GM19397 (cell line): ENCODE measurements around the gene PCLAF.
A peak's percentile ranks its signal among the peaks of the same experiment; 100 is the strongest.
"Not testable (repeated sequence)": the region's sequence is repeated elsewhere in the genome, so short reads cannot be mapped to it uniquely, and the experiment has no call there.

ENCODE experiments used
- ATAC-seq: cut with Tn5 transposase; IDR thresholded peaks from one replicate; pipeline ENCODE4 v1.9.1; 2021; ENCODE audit warnings: mild to moderate bottlenecking, moderate library complexity; ENCODE audit not compliant: unreplicated experiment

The PCLAF gene, protein sequence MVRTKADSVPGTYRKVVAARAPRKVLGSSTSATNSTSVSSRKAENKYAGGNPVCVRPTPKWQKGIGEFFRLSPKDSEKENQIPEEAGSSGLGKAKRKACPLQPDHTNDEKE

DNA sequence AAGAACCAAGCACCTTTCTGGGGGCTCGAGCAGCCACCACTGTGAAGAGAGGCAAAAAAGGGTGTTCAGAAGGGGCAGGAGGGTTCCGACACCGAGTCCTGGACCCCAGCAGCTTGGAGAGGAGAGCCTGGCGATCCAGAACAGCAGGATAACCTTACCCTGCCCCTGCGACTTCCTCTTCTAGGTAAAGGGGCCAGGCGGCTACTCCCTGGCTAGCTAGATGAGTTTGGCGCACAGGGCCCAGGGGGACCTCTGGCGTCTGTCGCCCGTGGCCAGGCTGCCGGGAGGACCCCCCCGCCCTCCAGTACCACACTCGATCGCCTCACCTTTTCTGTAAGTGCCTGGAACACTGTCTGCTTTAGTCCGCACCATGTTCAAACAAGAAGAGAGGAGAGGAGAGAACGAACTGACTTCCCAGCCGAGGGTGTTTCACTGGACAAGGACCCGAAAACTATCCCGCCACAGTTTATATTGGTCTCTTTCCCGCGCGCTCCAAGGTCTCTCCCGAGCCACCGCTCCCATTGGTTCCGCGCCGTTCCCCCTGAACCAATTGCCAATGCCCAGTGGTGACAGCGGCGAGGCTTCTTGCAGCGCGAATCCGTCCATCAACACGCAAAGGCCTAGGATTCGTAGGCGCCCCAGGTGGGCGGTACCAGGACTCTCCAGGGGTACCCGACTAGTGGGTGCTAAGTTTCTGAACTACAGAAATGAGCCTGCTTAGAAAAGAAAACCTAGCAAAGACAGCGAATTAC is at the start of gene PCLAF:
TSS of gene PCLAF (minus strand) at position 442 of the 752 bp plus-strand sequence. CDS start at position 372, 70 bp downstream.
- peak; percentile 94 for ATAC-seq

DNA sequence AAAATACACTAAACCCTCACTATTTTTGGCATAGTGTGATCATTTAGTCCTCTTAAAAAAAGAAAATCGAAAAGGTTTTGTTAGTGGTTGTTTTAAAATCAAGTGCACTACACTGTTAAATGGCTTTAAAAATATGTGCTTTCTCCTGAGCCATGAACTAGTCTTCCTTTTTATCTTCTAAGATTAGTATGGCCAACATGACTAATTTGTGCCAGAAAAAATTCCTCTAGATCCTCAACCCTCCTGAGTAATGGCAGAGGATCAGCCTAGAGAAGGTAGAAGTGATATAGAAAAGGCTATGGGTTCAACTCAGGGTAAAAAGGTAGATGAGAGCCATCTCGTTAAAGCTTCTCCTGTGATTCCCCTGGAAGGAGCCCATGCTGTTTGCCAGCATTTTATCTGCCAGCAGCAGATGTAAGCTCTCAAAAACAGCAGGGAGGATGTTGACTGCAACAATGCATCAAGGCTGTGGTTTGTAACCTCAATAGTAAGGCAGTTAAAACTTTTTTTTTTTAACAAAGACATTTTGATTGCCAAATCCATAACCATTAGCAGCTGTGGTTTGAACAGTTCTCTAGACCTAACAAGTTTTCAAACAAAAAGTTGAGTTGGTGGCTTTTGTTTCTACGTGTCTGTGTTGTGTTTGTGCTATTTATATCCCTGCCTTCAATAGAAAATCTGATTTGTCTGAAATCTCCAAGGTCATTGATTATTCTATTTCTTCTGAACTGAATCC is 48.9 kb upstream of the PCLAF start:
- ATAC-seq, result no peak

DNA sequence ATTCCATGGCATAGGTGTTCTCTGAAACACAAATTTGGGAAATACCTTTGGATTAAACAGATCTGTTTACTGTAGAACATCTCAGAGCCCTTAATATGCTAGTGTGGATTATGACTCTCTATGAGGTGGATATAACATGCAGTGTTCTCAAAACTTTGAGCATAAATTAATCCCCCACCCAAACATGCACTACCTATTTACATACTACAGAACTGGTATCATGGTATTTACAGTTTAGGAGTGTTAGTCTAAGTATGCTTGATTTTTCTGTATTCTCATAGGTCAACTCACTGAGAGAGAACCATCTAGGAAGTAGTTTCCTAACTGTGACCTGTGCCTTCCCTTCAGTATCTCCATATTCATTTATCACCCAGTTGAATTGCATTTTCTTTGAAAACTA is 48.2 kb upstream of the PCLAF start:
- no peak for ATAC-seq

DNA sequence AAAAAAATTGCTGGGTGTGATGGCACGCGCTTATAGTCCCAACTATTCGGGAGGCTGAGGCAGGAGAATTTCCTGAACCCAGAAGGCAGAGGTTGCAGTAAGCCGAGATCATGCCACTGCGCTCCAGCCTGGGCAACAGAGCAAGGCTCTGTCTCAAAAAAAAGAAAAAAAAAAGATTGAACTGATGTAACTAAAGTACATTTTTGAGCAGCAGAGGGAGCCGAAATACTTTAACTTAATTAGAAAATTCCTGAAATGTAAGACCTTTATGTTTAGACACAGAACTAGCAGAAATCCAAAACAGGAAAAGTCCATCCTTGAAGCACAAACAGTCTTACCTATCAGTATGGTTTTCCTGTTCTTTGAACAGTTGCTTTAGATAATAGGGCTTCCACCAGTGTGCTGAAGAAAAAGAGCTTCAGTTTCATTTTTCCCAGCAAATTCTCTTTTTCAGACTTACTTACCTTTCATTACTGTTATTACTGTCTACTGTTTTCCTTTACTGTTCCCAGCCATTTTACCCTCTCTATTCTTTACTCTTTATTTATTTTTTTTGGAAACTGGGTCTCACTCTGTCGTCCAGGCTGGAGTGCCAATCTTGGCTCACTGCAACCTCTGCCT is 45.7 kb upstream of the PCLAF start:
- ATAC-seq, result no peak

DNA sequence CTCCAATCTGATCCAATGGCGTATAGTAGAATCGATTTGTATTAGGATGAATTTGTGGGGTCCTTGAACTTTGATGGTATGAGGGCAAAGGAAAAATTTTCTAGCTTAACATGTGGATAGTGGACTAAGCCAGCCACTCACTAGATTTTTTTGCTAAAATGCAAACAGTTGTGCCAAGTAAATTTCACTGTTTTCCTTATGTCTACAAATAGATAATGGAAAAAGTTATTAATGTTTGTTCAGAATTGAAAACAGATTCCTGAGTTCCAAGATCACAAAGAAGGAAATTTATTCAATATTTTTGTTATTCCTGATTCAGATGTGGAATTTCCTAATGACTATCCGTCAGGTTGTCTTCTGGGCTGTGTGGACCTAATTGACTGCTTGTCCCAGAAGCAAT is 44.0 kb upstream of the PCLAF start:
- no peak for ATAC-seq

DNA sequence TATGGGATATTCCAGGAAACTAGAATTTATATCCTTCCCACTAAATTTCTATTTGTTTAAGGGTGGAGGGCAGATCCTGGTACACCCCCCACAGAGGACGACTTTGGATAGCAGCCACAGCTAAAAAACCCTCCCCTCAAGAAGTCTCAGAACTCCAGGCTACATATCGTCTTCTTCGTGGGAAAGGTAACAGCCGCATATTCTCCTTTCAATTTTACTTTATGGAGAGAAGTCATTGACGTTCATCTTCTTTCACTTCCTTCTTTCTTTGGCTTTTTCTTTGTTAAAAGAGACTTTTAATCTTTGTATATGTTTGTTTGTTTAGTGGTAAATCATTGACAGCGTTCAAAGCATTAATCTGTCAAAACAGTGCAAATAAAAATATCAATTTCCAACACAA is 42.7 kb upstream of the PCLAF start:
- no peak for ATAC-seq

DNA sequence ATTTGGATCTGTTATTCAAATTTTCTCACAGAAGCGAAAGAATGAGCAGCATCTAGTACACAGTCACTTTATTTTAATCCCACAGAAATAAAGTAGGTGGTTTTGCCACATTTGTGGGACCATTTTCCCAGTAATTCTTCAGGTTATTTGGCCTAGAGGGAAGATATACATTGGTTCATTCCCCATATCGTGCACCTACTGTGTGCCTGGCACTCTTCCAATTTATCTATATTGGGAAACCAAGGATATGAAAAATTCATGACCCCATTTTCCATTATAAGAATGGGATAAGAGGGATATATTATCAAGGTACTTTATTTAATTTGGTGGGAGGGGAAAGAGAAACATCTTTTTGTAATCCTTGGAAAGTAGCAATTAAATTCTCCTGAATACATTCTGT is 41.5 kb upstream of the PCLAF start:
- no peak for ATAC-seq

DNA sequence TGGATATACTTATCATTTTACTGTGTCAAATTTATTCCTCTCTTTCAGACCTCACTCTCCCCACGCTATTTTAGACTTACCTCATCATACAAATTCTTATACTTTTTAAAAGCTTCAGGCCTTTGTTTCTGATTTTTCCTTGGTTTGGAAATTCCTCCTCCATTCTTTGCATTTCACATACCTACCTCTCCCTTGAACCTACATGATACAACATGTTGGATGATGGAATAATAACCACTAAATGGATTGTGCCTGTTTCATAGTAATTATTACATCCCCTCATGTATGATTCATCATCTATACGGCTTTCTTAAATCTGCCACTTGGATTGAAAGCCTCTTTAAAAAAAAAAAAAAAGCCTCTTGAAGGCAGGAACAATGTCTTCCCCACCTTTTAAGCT is 31.0 kb upstream of the PCLAF start:
- no peak for ATAC-seq

DNA sequence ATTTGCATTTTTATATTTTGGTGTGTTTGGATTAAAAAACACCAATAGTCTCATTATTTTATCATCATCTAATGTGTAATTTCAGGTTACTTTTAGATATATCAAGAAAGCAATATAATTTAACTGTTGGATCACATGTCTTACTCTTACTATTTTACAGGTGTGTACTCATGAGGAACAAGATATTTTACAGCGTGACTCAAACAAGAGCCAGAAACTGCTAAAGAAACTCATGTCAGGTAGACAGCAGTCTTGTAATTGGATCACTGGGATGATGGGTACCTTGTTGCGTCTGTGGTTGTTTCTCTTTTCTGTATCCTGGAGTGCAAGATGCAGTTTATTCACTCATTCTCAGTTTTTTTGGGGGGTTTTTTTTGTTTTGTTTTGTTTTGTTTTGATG is 19.3 kb upstream of the PCLAF start:
- no peak for ATAC-seq

DNA sequence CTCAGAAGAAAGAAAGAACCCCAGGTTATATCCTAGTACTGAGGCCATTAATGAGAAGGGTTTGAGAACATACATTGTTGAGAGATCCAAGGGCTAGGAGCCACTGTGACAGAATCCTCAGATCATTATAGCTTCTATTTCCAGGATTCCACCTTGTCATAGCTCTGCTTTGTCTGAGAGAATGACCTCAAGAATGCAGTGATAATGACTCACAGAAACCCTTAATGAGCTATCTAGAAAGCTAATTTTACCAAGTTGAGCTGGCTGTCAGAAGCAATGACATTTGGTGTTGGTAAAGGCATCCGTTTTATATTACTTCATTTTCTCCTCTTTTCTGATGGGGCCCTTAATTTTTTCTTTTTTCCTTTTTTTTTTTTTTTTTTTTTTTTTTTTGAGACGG is 17.3 kb upstream of the PCLAF start:
- no peak for ATAC-seq

DNA sequence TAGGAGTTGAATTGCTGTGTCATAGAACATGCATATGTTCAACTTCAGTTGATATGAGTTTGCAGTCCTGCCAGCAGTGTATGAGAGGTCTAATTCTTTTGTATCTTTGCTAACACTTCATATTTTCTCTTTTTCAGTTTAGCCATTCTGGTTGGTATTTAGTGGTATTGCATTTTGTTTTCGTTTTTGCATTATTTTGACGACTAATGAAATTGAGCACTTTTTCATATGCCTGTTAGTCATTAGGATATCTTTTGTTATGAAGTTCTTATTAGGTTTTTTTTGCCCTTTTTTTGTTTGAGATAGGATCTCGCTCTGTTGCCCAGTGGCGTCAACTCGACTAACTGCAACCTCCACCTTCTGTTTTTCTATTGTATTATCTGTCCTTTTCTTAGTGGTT is 15.5 kb upstream of the PCLAF start:
- no peak for ATAC-seq

DNA sequence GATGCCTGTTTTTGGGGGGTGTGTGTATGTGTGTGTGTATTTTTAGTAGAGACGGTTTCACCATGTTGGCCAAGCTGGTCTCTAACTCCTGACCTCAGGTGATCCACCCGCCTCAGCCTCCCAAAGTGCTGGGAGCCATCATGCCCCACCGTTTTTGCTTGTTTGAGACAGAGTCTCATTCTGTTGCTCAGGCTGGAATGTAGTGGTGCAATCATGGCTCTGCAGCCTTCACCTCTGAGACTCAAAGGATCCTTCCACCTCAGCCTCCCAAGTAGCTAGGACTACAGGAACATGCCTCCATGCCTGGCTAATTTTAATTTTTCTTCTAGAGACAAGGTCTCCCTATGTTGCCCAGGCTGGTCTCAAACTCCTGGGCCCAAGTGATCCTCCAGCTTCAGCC is 11.2 kb upstream of the PCLAF start:
- ATAC-seq, result not testable (repeated sequence)

DNA sequence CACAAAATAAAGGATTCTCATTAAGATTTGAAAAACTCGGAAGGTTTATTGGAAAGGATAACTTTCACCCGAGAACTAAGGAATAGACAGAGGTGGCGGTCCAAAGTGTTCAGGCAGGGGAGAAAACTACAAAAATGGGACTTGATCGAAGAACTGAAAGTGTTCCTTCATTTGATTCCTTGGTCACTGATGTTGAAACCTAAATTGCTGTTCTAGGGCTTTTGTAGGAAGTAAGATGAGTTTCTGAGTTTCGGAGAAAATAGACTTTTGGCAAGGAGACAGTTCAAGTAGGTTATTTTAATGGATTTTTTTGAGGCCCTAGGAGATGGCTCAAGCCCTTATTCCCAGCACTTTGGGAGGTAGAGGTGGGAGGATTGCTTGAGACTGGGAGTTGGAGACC is 7.8 kb upstream of the PCLAF start:
- no peak for ATAC-seq

DNA sequence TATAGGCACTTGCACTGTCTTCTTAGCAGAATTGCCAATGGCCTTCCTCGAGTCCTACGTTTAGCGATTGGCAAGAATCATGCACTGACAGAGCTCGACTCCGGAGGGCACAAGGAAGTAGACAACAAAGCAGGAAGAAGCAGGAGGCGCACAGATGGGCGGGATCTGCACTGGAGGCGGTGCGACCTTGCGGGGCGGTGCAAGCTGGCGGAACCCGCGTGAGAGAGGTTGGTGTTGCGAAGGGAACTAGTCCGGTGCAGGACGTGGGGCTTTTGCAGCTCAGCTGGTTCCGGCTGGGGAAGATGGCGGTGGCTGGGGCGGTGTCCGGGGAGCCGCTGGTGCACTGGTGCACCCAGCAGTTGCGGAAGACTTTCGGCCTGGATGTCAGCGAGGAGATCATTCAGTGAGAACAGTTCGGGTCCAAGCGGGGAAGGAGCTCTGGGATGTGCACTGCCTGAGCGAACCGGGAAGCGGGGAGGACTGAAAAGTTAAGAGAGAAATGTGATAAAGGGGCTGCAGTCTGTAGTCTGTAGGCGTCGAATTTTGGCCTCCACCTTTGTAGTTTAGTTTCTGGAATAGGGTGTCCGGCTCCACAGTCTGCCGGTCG is 6.4 kb upstream of the PCLAF start, which contains the start of gene TRIP4:
TSS of gene TRIP4 (plus strand) at position 275 of the 607 bp plus-strand sequence. CDS start at position 303, 28 bp downstream.
- ATAC-seq, result peak; percentile 99

DNA sequence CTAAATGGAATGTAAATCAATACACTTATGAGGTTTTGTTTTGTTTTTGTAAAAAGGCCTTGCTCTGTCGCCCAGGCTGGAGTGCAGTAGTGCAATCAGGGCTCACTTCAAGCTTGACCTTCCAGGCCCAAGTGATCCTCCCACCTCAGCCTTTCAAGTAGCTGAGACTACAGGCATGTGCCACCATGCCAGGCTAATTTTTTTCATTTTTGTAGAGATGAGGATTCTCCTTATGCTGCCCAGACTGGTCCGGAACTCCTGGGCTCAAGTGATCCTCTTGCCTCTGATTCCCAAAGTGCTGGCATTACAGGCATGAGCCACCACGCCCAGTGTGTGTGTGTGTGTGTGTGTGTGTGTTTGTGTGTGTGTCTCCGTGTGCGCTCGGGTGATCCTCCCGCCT is 5.0 kb upstream of the PCLAF start:
- ATAC-seq, result no peak

DNA sequence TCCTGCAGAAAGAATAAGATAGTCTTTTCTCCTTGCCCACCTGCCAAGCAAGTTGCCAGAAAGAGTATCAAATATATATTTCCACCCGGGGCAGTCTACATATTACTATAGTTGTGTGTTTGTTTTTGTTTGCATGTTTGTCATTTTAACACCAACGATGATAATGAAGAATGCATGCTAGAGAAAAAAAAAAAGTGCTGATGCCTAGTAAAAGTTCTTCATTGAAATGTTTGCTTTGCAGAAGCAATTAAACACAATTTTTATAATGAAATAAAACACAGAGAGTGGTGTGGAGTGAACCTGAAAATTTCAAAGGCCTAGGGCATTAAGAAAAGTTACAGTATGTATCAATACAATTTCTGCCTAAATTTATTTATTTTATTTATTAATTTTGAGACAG is 2.5 kb upstream of the PCLAF start:
- ATAC-seq, result no peak

DNA sequence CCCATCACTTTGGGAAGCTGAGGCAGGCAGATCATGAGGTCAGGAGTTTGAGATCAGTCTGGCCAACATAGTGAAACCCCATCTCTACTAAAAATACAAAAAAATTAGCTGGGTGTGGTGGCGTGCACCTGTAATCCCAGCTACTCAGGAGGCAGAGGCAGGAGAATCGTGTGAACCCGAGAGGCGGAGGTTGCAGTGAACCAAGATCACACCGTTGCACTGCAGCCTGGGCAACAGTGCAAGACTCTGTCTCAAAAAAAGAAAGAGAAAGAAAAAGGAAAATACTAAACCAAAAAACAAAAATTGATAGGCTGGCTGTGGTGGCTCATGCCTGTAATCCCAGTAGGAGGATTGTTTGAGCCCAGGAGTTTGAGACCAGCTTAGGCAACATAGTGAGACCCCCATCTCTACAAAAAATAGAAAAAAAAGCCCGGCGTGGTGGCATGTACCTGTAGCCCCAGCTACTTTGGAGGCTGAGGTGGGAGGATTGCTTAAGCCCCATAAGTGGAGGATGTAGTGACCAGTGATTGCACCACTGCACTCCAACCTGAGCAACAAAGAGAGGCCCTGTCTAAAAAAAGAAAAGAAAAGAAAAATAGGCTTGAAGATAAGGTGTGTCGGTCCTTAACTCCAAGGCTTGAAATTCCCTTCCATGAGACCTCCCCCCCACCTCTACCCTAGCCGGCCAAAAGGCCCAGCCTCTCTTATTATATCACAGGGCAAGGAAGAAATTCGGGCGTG is 941 bp downstream of the PCLAF start:
- ATAC-seq, result not testable (repeated sequence)

DNA sequence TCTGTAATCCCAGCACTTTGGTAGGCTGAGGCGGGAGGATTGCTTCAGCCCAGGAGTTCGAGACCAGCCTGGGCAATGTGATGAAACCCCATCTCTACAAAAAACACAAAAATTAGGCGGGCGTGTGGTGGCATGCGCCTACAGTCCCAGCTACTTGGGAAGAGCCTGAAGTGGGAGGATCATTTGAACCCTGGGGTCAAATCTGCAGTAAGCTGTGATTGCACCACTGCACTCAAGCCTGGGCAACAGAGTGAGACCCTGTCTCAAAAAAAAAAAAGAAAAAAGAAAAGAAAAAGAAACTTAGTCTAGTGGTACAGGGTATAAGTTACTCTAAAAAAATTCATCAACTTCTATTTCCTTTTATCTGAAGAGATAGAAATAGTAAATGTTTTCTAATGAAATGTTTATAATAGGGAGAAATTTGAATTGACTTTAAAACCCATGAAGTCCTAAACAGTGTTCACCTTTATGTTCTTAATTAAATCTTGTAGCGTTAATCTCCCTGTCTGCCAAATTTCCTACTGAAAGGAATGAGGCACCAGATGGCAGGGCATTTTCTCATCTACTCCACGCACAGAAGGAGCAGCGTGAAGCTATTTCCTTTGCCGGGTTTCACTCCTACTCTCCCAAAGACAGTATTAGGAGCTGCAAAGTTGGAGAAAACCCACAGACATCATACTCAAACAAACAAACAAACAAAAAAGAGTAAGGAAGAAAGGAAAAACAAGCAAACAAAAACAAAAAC is 1.9 kb downstream of the PCLAF start:
- ATAC-seq, result no peak

DNA sequence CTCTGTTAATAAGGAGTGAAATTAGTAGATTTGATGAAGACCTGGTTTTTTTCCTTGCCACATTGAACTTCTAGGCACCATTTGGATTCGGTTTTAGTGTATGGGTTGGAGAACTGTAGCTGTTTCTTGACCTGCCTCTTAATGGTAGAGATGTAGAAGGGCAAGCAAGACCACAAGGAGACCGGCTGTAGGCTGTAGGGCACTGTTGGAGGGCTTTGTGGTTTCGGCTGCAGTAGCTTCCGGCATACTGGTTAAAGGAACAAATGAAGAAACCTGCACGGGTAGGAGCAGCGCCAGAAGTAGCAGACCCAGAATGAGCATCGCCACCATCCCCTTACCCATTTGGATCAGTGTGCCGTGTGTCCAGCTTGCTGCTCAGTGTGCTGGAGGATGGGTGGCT is 7.9 kb downstream of the PCLAF start:
- no peak for ATAC-seq

DNA sequence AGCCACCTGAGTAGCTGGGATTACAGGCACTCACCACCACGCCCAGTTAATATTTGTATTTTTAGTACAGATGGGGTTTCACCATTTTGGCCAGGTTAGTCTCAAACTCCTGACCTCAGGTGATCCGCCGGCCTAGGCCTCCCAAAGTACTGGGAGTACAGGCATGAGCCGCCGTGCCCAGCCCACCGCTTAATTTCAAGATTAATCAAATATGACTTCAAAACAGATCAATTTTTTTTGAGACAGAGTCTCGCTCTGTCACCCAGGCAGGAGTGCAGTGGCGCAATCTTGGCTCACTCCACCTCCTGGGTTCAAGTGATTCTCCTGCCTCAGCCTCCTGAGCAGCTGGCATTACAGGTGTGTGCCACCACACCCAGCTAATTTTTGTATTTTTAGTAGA is 9.9 kb downstream of the PCLAF start:
- ATAC-seq, result not testable (repeated sequence)
